Ramos (cell line): ENCODE data around the gene SVIP.

Experiments
- in situ Hi-C: fragments of 300-500 bp; cut with MboI; formaldehyde crosslinking; loops from one replicate; pipeline ENCODE4 v1.14.3; 2022; ENCODE audit warnings: low sequenced_read_pairs; ENCODE audit not compliant: unreplicated experiment

Gene SVIP

GRCh38 chr11:22829231-22830081 is at the start of gene SVIP:
TSS of gene SVIP (minus strand) at chr11:22829801. CDS start at chr11:22829748, 53 bp downstream.
- in situ Hi-C loops, result no loop called here

- in situ Hi-C loops, result no loop called here
Measured at GRCh38 chr11:22878604-22879003, 49.0 kb upstream of the SVIP start.

GRCh38 chr11:22878039-22878438 is 48.4 kb upstream of the SVIP start:
- in situ Hi-C loops, result no loop called here

- in situ Hi-C loops, result no loop called here
Measured at GRCh38 chr11:22875869-22876473, 46.4 kb upstream of the SVIP start.

- in situ Hi-C loops, result no loop called here
Measured at GRCh38 chr11:22869325-22869724, 39.7 kb upstream of the SVIP start.

- in situ Hi-C loops, result no loop called here
Measured at GRCh38 chr11:22860241-22860640, 30.6 kb upstream of the SVIP start, which contains the start of gene CCDC179. TSS of gene CCDC179 (minus strand) at chr11:22860474. CDS start at chr11:22860421, 53 bp downstream.

GRCh38 chr11:22859756-22860155 is 30.2 kb upstream of the SVIP start:
- in situ Hi-C loops, result no loop called here

GRCh38 chr11:22851477-22851876 is 21.9 kb upstream of the SVIP start:
- in situ Hi-C loops, result no loop called here

- in situ Hi-C loops, result no loop called here
Measured at GRCh38 chr11:22846726-22847125, 17.1 kb upstream of the SVIP start.

GRCh38 chr11:22832315-22833015 is 2.9 kb upstream of the SVIP start:
- in situ Hi-C loops, result no loop called here

- in situ Hi-C loops, result no loop called here
Measured at GRCh38 chr11:22830082-22830414, 447 bp upstream of the SVIP start.

GRCh38 chr11:22828373-22828772 is 1.2 kb downstream of the SVIP start:
- in situ Hi-C loops, result no loop called here

- in situ Hi-C loops, result no loop called here
Measured at GRCh38 chr11:22822203-22822602, 7.4 kb downstream of the SVIP start.

GRCh38 chr11:22809893-22810292 is 19.7 kb downstream of the SVIP start:
- in situ Hi-C loops, result no loop called here

GRCh38 chr11:22808571-22809197 is 20.9 kb downstream of the SVIP start:
- in situ Hi-C loops, result no loop called here

GRCh38 chr11:22807855-22808570 is 21.6 kb downstream of the SVIP start:
- in situ Hi-C loops, result no loop called here

GRCh38 chr11:22807391-22807790 is 22.2 kb downstream of the SVIP start:
- in situ Hi-C loops, result no loop called here

GRCh38 chr11:22802861-22803260 is 26.7 kb downstream of the SVIP start:
- in situ Hi-C loops, result no loop called here

- in situ Hi-C loops, result no loop called here
Measured at GRCh38 chr11:22800482-22800881, 29.1 kb downstream of the SVIP start.

- in situ Hi-C loops, result loop anchor here (25.0 kb wide), 1 partner anchor 462 kb away; the partner anchor contains the start of gene SLC17A6
Measured at GRCh38 chr11:22798901-22799300, 30.7 kb downstream of the SVIP start.
